ENCODE results near the gene ARMC9. TPM values are rescaled to one million over a fixed set of nuclear protein-coding genes. Genes with fewer than 3 reads are reported as not detected.

ARMC9 gene
- total RNA-seq, 1 experiment from 2014 or later: 16.4 TPM

GRCh38 chr2:231244382-231245248 is 46.2 kb downstream of the ARMC9 start:
- no peak for ATAC-seq
- H3K9me3 ChIP-seq (ENCODE audit: control insufficient read depth in 1 of 2, insufficient read depth in 1 of 2, low read depth in 1 of 2, low read length in 2 of 2): no peaks in the 10 kb centered on the region
- no peak for TF ChIP-seq MAX (IDR thresholded peaks at IDR 0.05)
- no peak for TF ChIP-seq CEBPB (IDR thresholded peaks at IDR 0.05; ENCODE audit: low read depth)
- no peak for TF ChIP-seq POLR2A (IDR thresholded peaks at IDR 0.05; ENCODE audit: borderline replicate concordance, extremely low read depth, insufficient read depth, insufficient read length)
- ChIA-PET RAD21 (ENCODE audit: low non-redundant PET in 1 of 2, low total read pairs in 2 of 2, uncharacterized antibody in 2 of 2, unreplicated experiment in 2 of 2) (no interaction called here), POLR2A (no interaction called here), CTCF (no interaction called here)
- intact Hi-C loops (cut with micrococcal nuclease): no loop called here
- DNase-seq (ENCODE audit: low read depth, low spot score): no peak
- H3K79me2 ChIP-seq (ENCODE audit: insufficient read depth, low read length): no peaks in the 10 kb centered on the region
- no peaks in the 10 kb centered on the region for H3K9me2 ChIP-seq (ENCODE audit: insufficient read depth)
- H3K27ac ChIP-seq (ENCODE audit: low read depth, low read length): no peak overlapping the region
- no peak overlapping the region for H3K9ac ChIP-seq (ENCODE audit: low read length)
- H4K20me1 ChIP-seq (ENCODE audit: insufficient read depth): no peaks in the 10 kb centered on the region
- no peak overlapping the region for H3K4me2 ChIP-seq (ENCODE audit: low read length)
- H3K36me3 ChIP-seq (ENCODE audit: control insufficient read depth in 1 of 2, insufficient read depth in 2 of 2, low read length in 2 of 2): no peaks in the 10 kb centered on the region
- H3K27me3 ChIP-seq (ENCODE audit: insufficient read depth, low read length): no peaks in the 10 kb centered on the region
- BruUV-seq (replicated peaks): no TSS peak
- no peak overlapping the region for H2AFZ ChIP-seq (ENCODE audit: low read depth, low read length, poor library complexity, severe bottlenecking)
- H3K4me1 ChIP-seq (ENCODE audit: control insufficient read depth in 1 of 2, insufficient read depth in 2 of 2, low read length in 2 of 2): no peaks in the 10 kb centered on the region
- no peak overlapping the region for H3K4me3 ChIP-seq (replicated peaks in 1 of 2; ENCODE audit: low read depth in 1 of 2, low read length in 2 of 2)

- TF ChIP-seq RAD21 (IDR thresholded peaks at IDR 0.05; ENCODE audit: low read depth): peak; percentile 24; the same call in 1 of the 2 replicates
- TF ChIP-seq CEBPB (IDR thresholded peaks at IDR 0.05; ENCODE audit: low read depth): no peak
- TF ChIP-seq TCF7L2 (IDR thresholded peaks at IDR 0.05; ENCODE audit: borderline replicate concordance, extremely low read depth, insufficient read depth, insufficient read length): no peak
- TF ChIP-seq CTCF (IDR thresholded peaks at IDR 0.05 in 2 of 3, conservative IDR thresholded peaks at IDR 0.05 in 1 of 3; ENCODE audit: borderline replicate concordance in 1 of 3, insufficient read depth in 1 of 3, low read depth in 2 of 3, low read length in 2 of 3): peak; percentile 7 to 20 (median 18); a peak in 3 of 6 replicates
- BruUV-seq (replicated peaks): no TSS peak
- intact Hi-C loops (cut with micrococcal nuclease): no loop called here
- Histone ChIP-seq H4K20me1 (ENCODE audit: insufficient read depth) (no peaks in the 10 kb centered on the region), H3K9me2 (ENCODE audit: insufficient read depth) (no peaks in the 10 kb centered on the region), H3K9ac (ENCODE audit: low read length) (no peak overlapping the region), H3K4me3 (replicated peaks in 1 of 2; ENCODE audit: low read depth in 1 of 2, low read length in 2 of 2) (no peak overlapping the region), H3K27ac (ENCODE audit: low read depth, low read length) (no peak overlapping the region), H3K4me1 (ENCODE audit: control insufficient read depth in 1 of 2, insufficient read depth in 2 of 2, low read length in 2 of 2) (no peaks in the 10 kb centered on the region), H3K79me2 (ENCODE audit: insufficient read depth, low read length) (no peaks in the 10 kb centered on the region), H3K27me3 (ENCODE audit: insufficient read depth, low read length) (no peaks in the 10 kb centered on the region), H2AFZ (ENCODE audit: low read depth, low read length, poor library complexity, severe bottlenecking) (no peak overlapping the region), H3K36me3 (ENCODE audit: control insufficient read depth in 1 of 2, insufficient read depth in 2 of 2, low read length in 2 of 2) (no peaks in the 10 kb centered on the region), H3K4me2 (ENCODE audit: low read length) (no peak overlapping the region), H3K9me3 (ENCODE audit: control insufficient read depth in 1 of 2, insufficient read depth in 1 of 2, low read depth in 1 of 2, low read length in 2 of 2) (no peaks in the 10 kb centered on the region)
- DNase-seq (ENCODE audit: low read depth, low spot score) (no peak), ATAC-seq (peak; percentile 72; the same call in 1 of the 2 replicates)
- POLR2A ChIA-PET: no interaction called here
- CTCF ChIA-PET: no interaction called here
- RAD21 ChIA-PET (ENCODE audit: low non-redundant PET in 1 of 2, low total read pairs in 2 of 2, uncharacterized antibody in 2 of 2, unreplicated experiment in 2 of 2): no interaction called here
Observed at GRCh38 chr2:231245249-231246094, 47.0 kb downstream of the ARMC9 start.
